ENCODE results near the gene AP3D1. TPM values are rescaled to one million over a fixed set of nuclear protein-coding genes. Genes with fewer than 3 reads are reported as not detected.

Gene AP3D1
- polyA plus RNA-seq, 1 donor = 103 TPM

DNA sequence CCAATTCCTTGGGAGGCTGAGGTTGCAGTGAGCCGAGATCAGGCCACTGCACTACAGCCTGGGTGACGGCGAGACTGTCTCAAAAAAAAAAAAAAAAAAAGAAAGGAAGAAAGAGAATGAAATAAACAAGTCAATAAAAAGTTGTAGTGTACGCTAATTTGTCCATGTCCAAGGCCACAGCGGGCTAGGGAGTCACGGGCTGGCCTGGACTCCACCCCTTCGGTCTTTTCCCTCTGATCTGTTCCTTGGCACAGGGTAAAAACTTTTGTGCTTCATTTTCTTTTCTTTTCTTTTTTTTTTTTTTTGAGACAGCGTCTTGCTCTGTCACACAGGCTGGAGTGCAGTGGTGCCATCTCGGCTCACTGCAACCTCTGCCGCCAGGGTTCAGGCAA, 80.9 kb downstream of the AP3D1 start:
- Histone ChIP-seq H3K4me3 (ENCODE audit: low read length) (no peak overlapping the region), H3K27ac (ENCODE audit: low read length) (no peak overlapping the region), H3K27me3 (ENCODE audit: control insufficient read depth, insufficient read depth, low read length) (no peaks in the 10 kb centered on the region), H3K9me3 (ENCODE audit: control insufficient read depth, low read depth, low read length) (no peaks in the 10 kb centered on the region), H3K4me1 (ENCODE audit: control insufficient read depth, insufficient read depth, low read length) (peaks cover 18% of the 10 kb centered on the region), H3K36me3 (ENCODE audit: control insufficient read depth, insufficient read depth, low read length) (peaks cover 32% of the 10 kb centered on the region)
- 100% methylated on average over 3 of the region's 10 CpGs for whole genome bisulfite sequencing (ENCODE audit: insufficient coverage, low lambda C conversion rate)
- no peak for DNase-seq

DNA sequence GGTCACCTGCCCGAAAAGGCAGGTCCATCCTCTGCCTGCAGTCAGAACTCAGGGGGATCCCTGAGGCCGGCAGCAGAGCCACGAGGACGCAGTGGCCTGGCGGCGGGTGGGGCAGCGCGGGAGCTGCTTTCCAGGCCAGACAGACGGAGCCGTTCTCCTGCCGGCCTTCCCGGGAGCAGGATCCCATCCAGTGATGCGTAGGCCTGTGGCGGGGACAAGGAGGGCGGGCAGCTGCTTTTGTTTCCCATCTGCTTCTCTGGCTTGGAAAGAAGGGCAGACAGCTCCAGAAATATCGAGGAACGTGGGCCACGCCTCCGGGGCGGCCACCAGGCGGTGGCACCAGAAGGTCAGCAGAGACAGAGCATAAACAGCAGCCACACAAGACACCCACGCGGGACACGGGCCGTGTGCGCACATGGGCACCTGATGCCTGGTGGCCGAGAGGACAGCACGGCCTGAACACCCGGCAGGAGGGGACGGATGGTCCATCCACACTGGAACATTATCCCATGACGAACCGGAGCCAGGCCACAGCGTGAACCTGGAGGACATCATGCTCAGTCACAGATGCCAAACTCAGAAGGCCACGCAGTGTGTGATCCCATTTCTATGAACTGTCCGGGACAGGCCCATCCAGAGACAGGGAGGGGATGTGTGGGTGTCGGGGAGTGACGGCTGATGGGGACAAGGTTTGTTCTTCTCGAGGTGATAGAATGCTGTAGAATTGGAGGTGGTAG, 86.4 kb downstream of the AP3D1 start:
- peaks cover 6% of the 10 kb centered on the region for H3K9me3 ChIP-seq (ENCODE audit: control insufficient read depth, low read depth, low read length)
- peak overlapping the region; percentile 25 for H3K27ac ChIP-seq (ENCODE audit: low read length)
- DNase-seq = no peak
- peaks cover 41% of the 10 kb centered on the region for H3K4me1 ChIP-seq (ENCODE audit: control insufficient read depth, insufficient read depth, low read length)
- no peaks in the 10 kb centered on the region for H3K27me3 ChIP-seq (ENCODE audit: control insufficient read depth, insufficient read depth, low read length)
- no peak overlapping the region for H3K4me3 ChIP-seq (ENCODE audit: low read length)
- WGBS (ENCODE audit: insufficient coverage, low lambda C conversion rate) = no CpG with 5 or more reads among the region's 38 CpGs
- no peaks in the 10 kb centered on the region for H3K36me3 ChIP-seq (ENCODE audit: control insufficient read depth, insufficient read depth, low read length)

GRCh38 chr19:2064395-2064787, 87.0 kb downstream of the AP3D1 start:
- peak overlapping the region; percentile 25 for H3K27ac ChIP-seq (ENCODE audit: low read length)
- H3K4me3 ChIP-seq (ENCODE audit: low read length) = no peak overlapping the region
- no peaks in the 10 kb centered on the region for H3K27me3 ChIP-seq (ENCODE audit: control insufficient read depth, insufficient read depth, low read length)
- no peak for DNase-seq
- WGBS (ENCODE audit: insufficient coverage, low lambda C conversion rate) = no CpG with 5 or more reads among the region's 13 CpGs
- peaks cover 41% of the 10 kb centered on the region for H3K4me1 ChIP-seq (ENCODE audit: control insufficient read depth, insufficient read depth, low read length)
- H3K9me3 ChIP-seq (ENCODE audit: control insufficient read depth, low read depth, low read length) = peaks cover 6% of the 10 kb centered on the region
- H3K36me3 ChIP-seq (ENCODE audit: control insufficient read depth, insufficient read depth, low read length) = no peaks in the 10 kb centered on the region

DNA sequence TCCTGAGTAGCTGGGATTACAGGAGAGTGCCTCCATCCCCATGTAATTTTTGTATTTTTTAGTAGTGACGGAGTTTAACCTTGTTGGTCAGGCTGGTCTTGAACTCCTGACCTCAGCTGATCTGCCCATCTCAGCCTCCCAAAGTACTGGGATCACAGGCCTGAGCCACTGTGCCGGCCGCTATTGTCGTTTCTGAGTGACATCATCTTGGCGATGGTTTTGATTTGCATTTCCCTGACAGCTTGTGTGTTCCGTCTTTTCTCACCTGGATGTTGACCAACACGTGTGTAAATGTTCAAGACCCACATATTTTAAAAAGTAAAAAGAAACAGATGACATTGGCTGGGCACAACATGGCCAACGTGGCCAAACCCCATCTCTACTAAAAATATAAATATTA, 87.5 kb downstream of the AP3D1 start:
- no peak overlapping the region for H3K4me3 ChIP-seq (ENCODE audit: low read length)
- no peaks in the 10 kb centered on the region for H3K36me3 ChIP-seq (ENCODE audit: control insufficient read depth, insufficient read depth, low read length)
- no peaks in the 10 kb centered on the region for H3K27me3 ChIP-seq (ENCODE audit: control insufficient read depth, insufficient read depth, low read length)
- H3K27ac ChIP-seq (ENCODE audit: low read length) = no peak overlapping the region
- peaks cover 6% of the 10 kb centered on the region for H3K9me3 ChIP-seq (ENCODE audit: control insufficient read depth, low read depth, low read length)
- WGBS (ENCODE audit: insufficient coverage, low lambda C conversion rate) = no CpG with 5 or more reads among the region's 8 CpGs
- DNase-seq = no peak
- H3K4me1 ChIP-seq (ENCODE audit: control insufficient read depth, insufficient read depth, low read length) = peaks cover 47% of the 10 kb centered on the region

DNA sequence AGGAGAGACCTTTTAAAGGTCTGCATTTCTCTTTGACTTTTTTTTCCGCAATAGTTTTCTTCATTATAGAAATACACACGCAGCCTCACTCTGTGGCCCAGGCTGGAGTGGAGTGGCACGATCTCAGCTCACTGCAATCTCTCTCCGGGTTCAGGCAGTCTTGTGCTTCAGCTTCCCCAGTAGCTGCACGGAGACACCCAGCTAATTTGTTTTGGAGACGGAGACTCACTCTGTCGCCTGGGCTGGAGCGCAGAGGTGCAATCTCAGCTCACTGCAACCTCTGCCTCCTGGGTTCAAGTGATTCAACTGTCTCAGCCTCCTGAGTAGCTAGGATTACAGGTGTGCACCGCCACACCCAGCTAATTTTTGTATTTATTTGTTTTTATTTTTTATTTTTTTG, 88.6 kb downstream of the AP3D1 start:
- no peaks in the 10 kb centered on the region for H3K27me3 ChIP-seq (ENCODE audit: control insufficient read depth, insufficient read depth, low read length)
- H3K4me3 ChIP-seq (ENCODE audit: low read length) = no peak overlapping the region
- H3K27ac ChIP-seq (ENCODE audit: low read length) = peak overlapping the region; percentile 94
- DNase-seq = no peak
- peaks cover 6% of the 10 kb centered on the region for H3K9me3 ChIP-seq (ENCODE audit: control insufficient read depth, low read depth, low read length)
- WGBS (ENCODE audit: insufficient coverage, low lambda C conversion rate) = 80% methylated on average over 1 of the region's 9 CpGs
- H3K4me1 ChIP-seq (ENCODE audit: control insufficient read depth, insufficient read depth, low read length) = peaks cover 48% of the 10 kb centered on the region
- H3K36me3 ChIP-seq (ENCODE audit: control insufficient read depth, insufficient read depth, low read length) = no peaks in the 10 kb centered on the region

GRCh38 chr19:2062389-2062729, 89.0 kb downstream of the AP3D1 start:
- DNase-seq = no peak
- peak overlapping the region; percentile 67 for H3K4me3 ChIP-seq (ENCODE audit: low read length)
- H3K36me3 ChIP-seq (ENCODE audit: control insufficient read depth, insufficient read depth, low read length) = no peaks in the 10 kb centered on the region
- WGBS (ENCODE audit: insufficient coverage, low lambda C conversion rate) = no CpG with 5 or more reads among the region's 10 CpGs
- H3K9me3 ChIP-seq (ENCODE audit: control insufficient read depth, low read depth, low read length) = peaks cover 6% of the 10 kb centered on the region
- H3K4me1 ChIP-seq (ENCODE audit: control insufficient read depth, insufficient read depth, low read length) = peaks cover 46% of the 10 kb centered on the region
- no peaks in the 10 kb centered on the region for H3K27me3 ChIP-seq (ENCODE audit: control insufficient read depth, insufficient read depth, low read length)
- H3K27ac ChIP-seq (ENCODE audit: low read length) = peak overlapping the region; percentile 94

- peaks cover 46% of the 10 kb centered on the region for H3K4me1 ChIP-seq (ENCODE audit: control insufficient read depth, insufficient read depth, low read length)
- H3K9me3 ChIP-seq (ENCODE audit: control insufficient read depth, low read depth, low read length) = peaks cover 6% of the 10 kb centered on the region
- H3K4me3 ChIP-seq (ENCODE audit: low read length) = peak overlapping the region; percentile 67
- H3K36me3 ChIP-seq (ENCODE audit: control insufficient read depth, insufficient read depth, low read length) = no peaks in the 10 kb centered on the region
- H3K27me3 ChIP-seq (ENCODE audit: control insufficient read depth, insufficient read depth, low read length) = no peaks in the 10 kb centered on the region
- peak overlapping the region; percentile 96 for H3K27ac ChIP-seq (ENCODE audit: low read length)
- no CpG with 5 or more reads among the region's 50 CpGs for WGBS (ENCODE audit: insufficient coverage, low lambda C conversion rate)
- DNase-seq = peak; percentile 99 to 100
These were observed 89.6 kb downstream of the AP3D1 start for GRCh38 chr19:2061495-2062388.

- Histone ChIP-seq H3K27me3 (ENCODE audit: control insufficient read depth, insufficient read depth, low read length) (no peaks in the 10 kb centered on the region), H3K36me3 (ENCODE audit: control insufficient read depth, insufficient read depth, low read length) (no peaks in the 10 kb centered on the region), H3K27ac (ENCODE audit: low read length) (peak overlapping the region; percentile 96), H3K9me3 (ENCODE audit: control insufficient read depth, low read depth, low read length) (peaks cover 6% of the 10 kb centered on the region), H3K4me3 (ENCODE audit: low read length) (peak overlapping the region; percentile 53), H3K4me1 (ENCODE audit: control insufficient read depth, insufficient read depth, low read length) (peaks cover 48% of the 10 kb centered on the region)
- peak; percentile 87 to 94 for DNase-seq
- no CpG with 5 or more reads among the region's 55 CpGs for WGBS (ENCODE audit: insufficient coverage, low lambda C conversion rate)
These were observed 90.4 kb downstream of the AP3D1 start for GRCh38 chr19:2060884-2061494.

DNA sequence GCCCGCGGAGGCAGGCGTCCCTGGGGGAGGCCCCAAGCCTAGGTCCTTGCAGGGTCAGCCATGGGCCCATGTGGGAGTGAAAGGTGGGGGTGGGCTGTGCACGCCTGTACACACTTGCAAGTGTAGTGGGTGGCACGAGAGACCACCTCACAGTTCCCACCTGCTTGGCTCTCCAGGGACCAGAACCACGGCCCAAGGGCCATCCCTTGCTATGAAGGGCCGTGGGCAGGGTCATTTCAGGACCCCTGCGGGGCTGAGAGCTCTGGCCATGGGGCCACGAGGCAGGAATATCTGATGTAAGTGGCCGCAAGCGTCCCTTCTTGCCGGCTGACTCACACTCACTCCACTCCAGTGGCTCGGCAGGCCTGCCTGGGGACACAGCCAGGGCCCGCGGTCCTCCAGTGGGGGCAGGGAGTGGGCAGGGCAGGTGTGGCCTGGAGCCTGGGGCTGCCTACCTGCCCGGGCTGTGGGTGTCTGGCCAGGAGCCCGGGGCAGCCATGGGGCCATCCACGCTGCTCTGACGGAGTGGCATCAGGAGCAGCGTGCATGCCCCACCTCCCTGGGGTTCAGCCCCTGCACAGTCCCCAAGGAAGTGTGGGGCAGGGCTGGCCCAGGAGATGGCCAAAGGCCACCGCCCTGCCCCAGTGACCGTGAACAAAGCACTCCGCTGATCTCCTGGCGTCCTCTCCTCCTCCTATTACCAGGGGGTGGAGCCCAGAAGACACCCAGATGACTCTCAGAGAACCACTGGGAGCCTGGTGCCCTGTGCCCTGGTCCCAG, 91.8 kb downstream of the AP3D1 start:
- no peaks in the 10 kb centered on the region for H3K36me3 ChIP-seq (ENCODE audit: control insufficient read depth, insufficient read depth, low read length)
- peak; percentile 92 to 95 for DNase-seq
- H3K27ac ChIP-seq (ENCODE audit: low read length) = peak overlapping the region; percentile 96
- H3K9me3 ChIP-seq (ENCODE audit: control insufficient read depth, low read depth, low read length) = peaks cover under 1% of the 10 kb centered on the region
- WGBS (ENCODE audit: insufficient coverage, low lambda C conversion rate) = no CpG with 5 or more reads among the region's 24 CpGs
- H3K4me1 ChIP-seq (ENCODE audit: control insufficient read depth, insufficient read depth, low read length) = peaks cover 51% of the 10 kb centered on the region
- peak overlapping the region; percentile 37 for H3K4me3 ChIP-seq (ENCODE audit: low read length)
- no peaks in the 10 kb centered on the region for H3K27me3 ChIP-seq (ENCODE audit: control insufficient read depth, insufficient read depth, low read length)
